Activated naive CD8-positive, alpha-beta T cell (primary cell): Measurements from ENCODE around the gene CEP162.
"Not testable (repeated sequence)": the region's sequence is repeated elsewhere in the genome, so short reads cannot be mapped to it uniquely, and the experiment has no call there.

Experiments used
- H3K27ac Mint-ChIP-seq: one replicate; pipeline ENCODE4 v1.8.0; 2021; ENCODE audit warnings: mixed read lengths
- H3K27me3 Mint-ChIP-seq: one replicate; pipeline ENCODE4 v1.8.0; 2021; ENCODE audit warnings: mixed read lengths
- H3K36me3 Mint-ChIP-seq: one replicate; pipeline ENCODE4 v1.8.0; 2021; ENCODE audit warnings: mixed read lengths
- H3K4me1 Mint-ChIP-seq: one replicate; pipeline ENCODE4 v1.8.0; 2021; ENCODE audit warnings: low read depth, mixed read lengths
- H3K4me3 Mint-ChIP-seq: one replicate; pipeline ENCODE4 v1.8.0; 2021; ENCODE audit warnings: mild to moderate bottlenecking, mixed read lengths
- H3K9me3 Mint-ChIP-seq: one replicate; pipeline ENCODE4 v1.8.0; 2021; ENCODE audit warnings: low read depth, mixed read lengths

CEP162 gene

DNA sequence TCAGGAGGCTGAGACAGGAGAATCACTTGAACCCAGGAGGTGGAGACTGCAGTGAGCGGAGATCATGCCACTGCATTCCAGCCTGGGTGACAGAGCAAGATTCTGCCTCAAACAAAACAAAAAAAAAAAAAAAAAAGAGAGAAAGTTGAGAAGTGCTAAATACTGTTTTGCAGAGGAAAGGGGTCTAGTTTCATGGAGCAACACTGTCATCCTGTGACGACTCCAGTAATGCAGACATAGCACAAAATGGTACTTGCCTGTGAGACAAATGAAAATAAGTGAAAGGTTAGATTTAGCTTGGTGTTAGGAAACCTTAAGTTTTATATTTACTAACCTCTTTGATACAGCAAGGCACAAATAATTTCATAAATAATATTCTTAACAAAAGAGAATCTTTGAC, 29.7 kb downstream of the CEP162 start:
- no peaks in the 10 kb centered on the region for H3K9me3 Mint-ChIP-seq
- peaks cover 3% of the 10 kb centered on the region for H3K4me1 Mint-ChIP-seq
- H3K36me3 Mint-ChIP-seq, result peaks cover 33% of the 10 kb centered on the region
- no peak overlapping the region for H3K4me3 Mint-ChIP-seq
- no peak overlapping the region for H3K27ac Mint-ChIP-seq
- no peaks in the 10 kb centered on the region for H3K27me3 Mint-ChIP-seq

GRCh38 chr6:84193114-84193708, 34.2 kb downstream of the CEP162 start:
- H3K4me1 Mint-ChIP-seq, result peaks cover 3% of the 10 kb centered on the region
- no peak overlapping the region for H3K27ac Mint-ChIP-seq
- H3K27me3 Mint-ChIP-seq, result no peaks in the 10 kb centered on the region
- peaks cover 50% of the 10 kb centered on the region for H3K36me3 Mint-ChIP-seq
- H3K4me3 Mint-ChIP-seq, result no peak overlapping the region
- no peaks in the 10 kb centered on the region for H3K9me3 Mint-ChIP-seq

DNA sequence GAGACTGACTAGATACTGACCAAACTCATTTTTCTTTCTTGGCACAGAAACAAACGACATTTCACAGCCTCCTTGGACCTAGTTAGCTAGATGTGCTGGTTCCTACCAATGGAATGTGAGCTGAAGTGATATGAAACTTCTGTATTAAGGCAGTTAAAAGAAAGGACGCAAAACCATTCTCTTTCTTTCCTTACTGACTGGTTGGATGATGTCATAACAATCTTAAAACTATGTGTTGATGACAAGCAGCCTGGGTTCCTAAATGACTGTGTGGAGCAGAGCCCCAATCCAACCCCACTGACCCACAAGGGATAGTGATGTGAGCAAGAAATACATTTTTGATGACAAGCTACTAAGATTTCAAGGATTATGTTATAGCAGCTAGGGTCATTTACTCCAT, 35.6 kb downstream of the CEP162 start:
- Mint-ChIP-seq H3K4me3 (no peak overlapping the region), H3K27ac (no peak overlapping the region), H3K27me3 (no peaks in the 10 kb centered on the region), H3K4me1 (peaks cover 3% of the 10 kb centered on the region), H3K36me3 (peaks cover 50% of the 10 kb centered on the region), H3K9me3 (no peaks in the 10 kb centered on the region)

DNA sequence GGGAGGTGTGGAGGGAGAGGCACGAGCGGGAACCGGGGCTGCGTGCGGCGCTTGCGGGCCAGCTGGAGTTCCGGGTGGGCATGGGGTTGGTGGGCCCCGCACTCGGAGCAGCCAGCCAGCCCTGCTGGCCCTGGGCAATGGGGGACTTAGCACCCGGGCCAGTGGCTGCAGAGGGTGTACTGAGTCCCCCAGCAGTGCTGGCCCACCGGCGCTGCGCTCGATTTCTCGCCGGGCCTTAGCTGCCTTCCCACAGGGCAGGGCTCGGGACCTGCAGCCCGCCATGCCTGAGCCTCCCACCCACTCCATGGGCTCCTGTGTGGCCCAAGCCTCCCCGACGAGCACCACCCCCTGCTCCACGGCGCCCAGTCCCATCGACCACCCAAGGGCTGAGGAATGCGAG, 38.1 kb downstream of the CEP162 start:
- not testable (repeated sequence) for H3K4me1 Mint-ChIP-seq
- peaks cover 37% of the 10 kb centered on the region for H3K36me3 Mint-ChIP-seq

GRCh38 chr6:84183430-84183829, 44.0 kb downstream of the CEP162 start:
- Mint-ChIP-seq H3K27ac (no peak overlapping the region), H3K36me3 (peaks cover 19% of the 10 kb centered on the region), H3K9me3 (no peaks in the 10 kb centered on the region), H3K4me1 (no peaks in the 10 kb centered on the region), H3K4me3 (no peak overlapping the region), H3K27me3 (no peaks in the 10 kb centered on the region)

More for the DNA sequence above, 38.1 kb downstream of the CEP162 start:
- H3K27ac Mint-ChIP-seq, H3K4me3 Mint-ChIP-seq, H3K9me3 Mint-ChIP-seq, H3K27me3 Mint-ChIP-seq: not testable (repeated sequence)

- Mint-ChIP-seq H3K27ac (no peak overlapping the region), H3K4me1 (no peaks in the 10 kb centered on the region), H3K27me3 (no peaks in the 10 kb centered on the region), H3K9me3 (no peaks in the 10 kb centered on the region), H3K4me3 (no peak overlapping the region), H3K36me3 (peaks cover 16% of the 10 kb centered on the region)
Observed at GRCh38 chr6:84182001-84182400, 45.4 kb downstream of the CEP162 start.

- Mint-ChIP-seq H3K4me3 (no peak overlapping the region), H3K36me3 (peaks cover 22% of the 10 kb centered on the region), H3K4me1 (no peaks in the 10 kb centered on the region), H3K27ac (no peak overlapping the region), H3K27me3 (no peaks in the 10 kb centered on the region), H3K9me3 (no peaks in the 10 kb centered on the region)
Observed at GRCh38 chr6:84177241-84177640, 50.2 kb downstream of the CEP162 start.

DNA sequence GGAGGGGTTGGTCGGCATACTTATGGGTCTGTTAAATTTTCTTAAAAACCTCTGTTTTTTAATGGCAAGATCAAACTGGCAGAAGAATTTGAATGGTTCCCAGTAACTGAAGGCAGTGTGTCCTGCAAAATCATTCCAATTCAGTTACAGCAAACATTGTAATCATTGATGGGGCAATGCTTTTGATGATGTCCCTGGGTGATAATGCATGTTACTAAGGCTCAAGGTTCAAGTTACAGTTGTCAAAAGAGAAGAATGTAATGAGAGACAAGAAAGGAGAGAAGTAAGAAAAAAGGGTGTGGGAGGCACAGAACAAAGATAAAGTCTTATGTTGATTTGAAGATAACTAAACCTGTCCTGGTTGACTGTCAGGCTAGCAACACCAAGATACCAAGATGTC, 54.9 kb downstream of the CEP162 start:
- Mint-ChIP-seq H3K27ac (no peak overlapping the region), H3K36me3 (peaks cover 22% of the 10 kb centered on the region), H3K4me1 (no peaks in the 10 kb centered on the region), H3K4me3 (no peak overlapping the region), H3K27me3 (no peaks in the 10 kb centered on the region), H3K9me3 (no peaks in the 10 kb centered on the region)

GRCh38 chr6:84172080-84172479, 55.4 kb downstream of the CEP162 start:
- no peaks in the 10 kb centered on the region for H3K4me1 Mint-ChIP-seq

GRCh38 chr6:84167457-84167856, 60.0 kb downstream of the CEP162 start:
- Mint-ChIP-seq H3K4me1 (no peaks in the 10 kb centered on the region), H3K4me3 (no peak overlapping the region), H3K27ac (no peak overlapping the region), H3K27me3 (no peaks in the 10 kb centered on the region), H3K9me3 (no peaks in the 10 kb centered on the region), H3K36me3 (peaks cover 39% of the 10 kb centered on the region)

More at GRCh38 chr6:84172080-84172479, 55.4 kb downstream of the CEP162 start:
- H3K36me3 Mint-ChIP-seq, result peaks cover 26% of the 10 kb centered on the region
- H3K4me3 Mint-ChIP-seq, result no peak overlapping the region
- H3K27me3 Mint-ChIP-seq, result no peaks in the 10 kb centered on the region
- no peaks in the 10 kb centered on the region for H3K9me3 Mint-ChIP-seq
- no peak overlapping the region for H3K27ac Mint-ChIP-seq

DNA sequence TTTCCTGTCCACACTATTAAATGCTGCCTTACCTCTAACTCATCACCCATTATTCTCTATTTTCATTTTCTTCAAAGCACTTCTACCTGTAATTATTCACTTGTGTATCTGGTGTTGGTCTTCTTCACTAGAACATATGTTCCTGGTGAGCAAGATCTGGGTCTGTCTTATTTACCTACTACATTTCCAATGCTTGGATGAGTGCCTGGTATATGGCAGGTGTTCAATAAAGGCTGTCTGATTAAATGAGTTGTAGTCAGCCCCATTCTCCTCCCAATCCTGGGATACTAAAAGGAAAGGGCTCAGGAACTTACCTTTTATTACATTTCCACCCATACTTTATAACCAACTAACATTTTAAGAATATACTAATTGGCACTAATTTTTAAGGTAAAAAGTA, 61.0 kb downstream of the CEP162 start:
- Mint-ChIP-seq H3K4me3 (no peak overlapping the region), H3K9me3 (no peaks in the 10 kb centered on the region), H3K27ac (no peak overlapping the region), H3K4me1 (no peaks in the 10 kb centered on the region), H3K36me3 (peaks cover 41% of the 10 kb centered on the region), H3K27me3 (no peaks in the 10 kb centered on the region)

GRCh38 chr6:84164328-84164727, 63.1 kb downstream of the CEP162 start:
- not testable (repeated sequence) for H3K27me3 Mint-ChIP-seq, H3K27ac Mint-ChIP-seq, H3K4me1 Mint-ChIP-seq, H3K9me3 Mint-ChIP-seq, H3K4me3 Mint-ChIP-seq
- peaks cover 40% of the 10 kb centered on the region for H3K36me3 Mint-ChIP-seq

DNA sequence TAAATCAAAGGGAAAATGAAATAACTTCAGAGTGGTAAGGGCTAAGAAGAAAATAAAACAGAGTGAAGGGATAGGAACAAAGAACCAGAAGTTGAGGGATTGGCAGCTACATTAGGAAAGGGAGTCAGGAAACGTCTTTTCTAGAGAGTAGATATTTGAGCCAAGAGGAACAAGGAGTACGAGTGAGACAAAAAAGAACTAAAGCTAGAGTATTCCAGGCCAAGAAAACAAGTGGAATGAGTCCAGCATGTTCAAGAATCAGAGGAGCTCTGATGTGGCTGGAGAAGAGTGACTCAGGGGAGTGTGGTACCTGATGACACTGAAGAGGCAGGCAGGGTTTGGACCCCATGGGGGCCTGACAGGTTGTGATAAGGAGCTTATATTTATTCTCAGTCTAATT, 66.3 kb downstream of the CEP162 start:
- H3K9me3 Mint-ChIP-seq, result no peaks in the 10 kb centered on the region
- H3K27ac Mint-ChIP-seq, result no peak overlapping the region
- H3K36me3 Mint-ChIP-seq, result peaks cover 37% of the 10 kb centered on the region
- no peaks in the 10 kb centered on the region for H3K4me1 Mint-ChIP-seq
- H3K27me3 Mint-ChIP-seq, result no peaks in the 10 kb centered on the region
- no peak overlapping the region for H3K4me3 Mint-ChIP-seq

- Mint-ChIP-seq H3K4me3 (no peak overlapping the region), H3K27me3 (no peaks in the 10 kb centered on the region), H3K27ac (no peak overlapping the region), H3K9me3 (no peaks in the 10 kb centered on the region), H3K36me3 (peaks cover 47% of the 10 kb centered on the region), H3K4me1 (no peaks in the 10 kb centered on the region)
Observed at GRCh38 chr6:84156306-84156705, 71.1 kb downstream of the CEP162 start.

- Mint-ChIP-seq H3K4me1 (no peaks in the 10 kb centered on the region), H3K27ac (no peak overlapping the region), H3K27me3 (no peaks in the 10 kb centered on the region), H3K36me3 (peaks cover 44% of the 10 kb centered on the region), H3K4me3 (no peak overlapping the region), H3K9me3 (no peaks in the 10 kb centered on the region)
Observed at GRCh38 chr6:84151669-84152068, 75.8 kb downstream of the CEP162 start.

GRCh38 chr6:84150705-84151104, 76.7 kb downstream of the CEP162 start:
- Mint-ChIP-seq H3K9me3 (no peaks in the 10 kb centered on the region), H3K4me3 (no peak overlapping the region), H3K27me3 (no peaks in the 10 kb centered on the region), H3K27ac (no peak overlapping the region), H3K4me1 (no peaks in the 10 kb centered on the region), H3K36me3 (peaks cover 36% of the 10 kb centered on the region)
